ENCODE results near the gene FARS2. TPM values are rescaled to one million over a fixed set of nuclear protein-coding genes. Genes with fewer than 3 reads are reported as not detected.

FARS2 gene
- polyA plus RNA-seq, 1 donor from 2014 or later: 11.9 TPM

DNA sequence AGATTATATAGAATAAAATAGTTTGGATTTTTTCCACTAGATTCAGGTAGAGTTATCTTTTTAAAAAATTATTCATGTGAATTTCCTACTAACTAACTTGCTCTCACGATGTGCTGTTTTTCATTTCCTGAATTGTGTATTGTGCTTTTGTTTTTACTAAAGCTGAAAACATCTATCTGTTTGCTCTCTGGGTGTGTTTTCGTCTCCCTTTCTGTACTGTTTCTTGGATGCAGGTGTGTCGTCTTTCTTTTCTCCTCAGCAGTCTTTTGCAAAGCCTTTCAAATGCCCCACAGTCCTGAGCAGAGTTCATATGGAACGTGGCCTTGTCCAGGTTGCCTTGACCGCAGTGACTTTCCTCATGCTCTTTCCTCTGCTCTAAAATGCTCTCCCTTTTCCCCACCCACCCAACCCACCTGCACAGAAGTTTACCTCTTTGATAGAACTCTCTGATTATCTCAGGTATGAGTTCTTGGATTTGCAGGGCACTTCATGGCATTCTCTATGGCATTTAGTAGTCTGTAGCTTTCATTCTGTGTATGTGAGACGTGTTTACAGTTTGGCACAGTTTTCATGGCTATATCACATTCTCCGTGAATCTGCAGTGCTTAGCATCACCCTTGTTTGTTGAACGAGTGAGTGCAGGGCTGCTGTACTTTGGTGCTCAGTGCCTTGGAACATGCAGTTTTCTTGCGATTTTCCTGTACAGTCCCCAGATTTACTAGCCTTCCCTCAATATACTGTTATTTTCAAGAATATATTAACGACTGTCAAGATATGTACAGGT is 77.1 kb downstream of the FARS2 start:
- H3K4me2 ChIP-seq (ENCODE audit: low read length): no peak overlapping the region

GRCh38 chr6:5339786-5340185 is 78.5 kb downstream of the FARS2 start:
- Histone ChIP-seq H3K4me2 (ENCODE audit: low read length) (no peak overlapping the region), H3K4me3 (ENCODE audit: low read length) (no peak overlapping the region), H3F3A (ENCODE audit: insufficient read depth, low read length, poor library complexity, severe bottlenecking) (no peaks in the 10 kb centered on the region), H3K9me3 (ENCODE audit: low read length) (no peaks in the 10 kb centered on the region), H2AFZ (ENCODE audit: low read depth, low read length) (no peak overlapping the region), H3K79me2 (replicated peaks; ENCODE audit: insufficient read depth, low read length) (no peaks in the 10 kb centered on the region), H4K20me1 (ENCODE audit: insufficient read depth) (no peaks in the 10 kb centered on the region), H3K27ac (ENCODE audit: low read length) (no peak overlapping the region), H3K9me2 (ENCODE audit: insufficient read depth, low read length) (no peaks in the 10 kb centered on the region), H3K9ac (ENCODE audit: low read length) (no peak overlapping the region), H3K27me3 (ENCODE audit: insufficient read depth, low read depth, low read length) (no peaks in the 10 kb centered on the region), H3K36me3 (ENCODE audit: insufficient read depth, low read length) (no peaks in the 10 kb centered on the region)
- no peak for TF ChIP-seq EZH2 (IDR thresholded peaks at IDR 0.05; ENCODE audit: borderline replicate concordance, insufficient read depth, low read length, poor library complexity, severe bottlenecking)
- TF ChIP-seq RAD21 (conservative IDR thresholded peaks at IDR 0.05): no peak
- no peak for TF ChIP-seq EP300 (conservative IDR thresholded peaks at IDR 0.05; ENCODE audit: poor library complexity, severe bottlenecking)
- no peak for TF ChIP-seq SMC3 (conservative IDR thresholded peaks at IDR 0.05; ENCODE audit: poor library complexity)
- no peak for TF ChIP-seq MXI1 (conservative IDR thresholded peaks at IDR 0.05; ENCODE audit: poor library complexity, severe bottlenecking)

More for the DNA sequence above, 77.1 kb downstream of the FARS2 start:
- no peaks in the 10 kb centered on the region for H3K27me3 ChIP-seq (ENCODE audit: insufficient read depth, low read depth, low read length)
- H2AFZ ChIP-seq (ENCODE audit: low read depth, low read length): no peak overlapping the region
- no peaks in the 10 kb centered on the region for H3K36me3 ChIP-seq (ENCODE audit: insufficient read depth, low read length)
- TF ChIP-seq SMC3 (conservative IDR thresholded peaks at IDR 0.05; ENCODE audit: poor library complexity) (no peak), REST (IDR thresholded peaks at IDR 0.05; ENCODE audit: borderline replicate concordance) (no peak), MXI1 (conservative IDR thresholded peaks at IDR 0.05; ENCODE audit: poor library complexity, severe bottlenecking) (no peak), EP300 (conservative IDR thresholded peaks at IDR 0.05; ENCODE audit: poor library complexity, severe bottlenecking) (no peak), POLR2AphosphoS5 (IDR thresholded peaks at IDR 0.05) (no peak), TAF1 (IDR thresholded peaks at IDR 0.05; ENCODE audit: low read depth) (no peak), RAD21 (conservative IDR thresholded peaks at IDR 0.05) (no peak), EZH2 (IDR thresholded peaks at IDR 0.05; ENCODE audit: borderline replicate concordance, insufficient read depth, low read length, poor library complexity, severe bottlenecking) (no peak)
- TF ChIP-seq, protein P1, sequence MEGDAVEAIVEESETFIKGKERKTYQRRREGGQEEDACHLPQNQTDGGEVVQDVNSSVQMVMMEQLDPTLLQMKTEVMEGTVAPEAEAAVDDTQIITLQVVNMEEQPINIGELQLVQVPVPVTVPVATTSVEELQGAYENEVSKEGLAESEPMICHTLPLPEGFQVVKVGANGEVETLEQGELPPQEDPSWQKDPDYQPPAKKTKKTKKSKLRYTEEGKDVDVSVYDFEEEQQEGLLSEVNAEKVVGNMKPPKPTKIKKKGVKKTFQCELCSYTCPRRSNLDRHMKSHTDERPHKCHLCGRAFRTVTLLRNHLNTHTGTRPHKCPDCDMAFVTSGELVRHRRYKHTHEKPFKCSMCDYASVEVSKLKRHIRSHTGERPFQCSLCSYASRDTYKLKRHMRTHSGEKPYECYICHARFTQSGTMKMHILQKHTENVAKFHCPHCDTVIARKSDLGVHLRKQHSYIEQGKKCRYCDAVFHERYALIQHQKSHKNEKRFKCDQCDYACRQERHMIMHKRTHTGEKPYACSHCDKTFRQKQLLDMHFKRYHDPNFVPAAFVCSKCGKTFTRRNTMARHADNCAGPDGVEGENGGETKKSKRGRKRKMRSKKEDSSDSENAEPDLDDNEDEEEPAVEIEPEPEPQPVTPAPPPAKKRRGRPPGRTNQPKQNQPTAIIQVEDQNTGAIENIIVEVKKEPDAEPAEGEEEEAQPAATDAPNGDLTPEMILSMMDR (IDR thresholded peaks at IDR 0.05; ENCODE audit: poor library complexity, severe bottlenecking): no peak
- H3F3A ChIP-seq (ENCODE audit: insufficient read depth, low read length, poor library complexity, severe bottlenecking): no peaks in the 10 kb centered on the region
- H3K4me3 ChIP-seq (ENCODE audit: low read length): no peak overlapping the region
- no peak overlapping the region for H3K9ac ChIP-seq (ENCODE audit: low read length)
- no peaks in the 10 kb centered on the region for H3K9me2 ChIP-seq (ENCODE audit: insufficient read depth, low read length)
- H4K20me1 ChIP-seq (ENCODE audit: insufficient read depth): no peaks in the 10 kb centered on the region
- H3K27ac ChIP-seq (ENCODE audit: low read length): no peak overlapping the region
- H3K9me3 ChIP-seq (ENCODE audit: low read length): no peaks in the 10 kb centered on the region
- no peaks in the 10 kb centered on the region for H3K79me2 ChIP-seq (replicated peaks; ENCODE audit: insufficient read depth, low read length)
